HEK293 (cell line): ENCODE measurements around the gene TTC31.

Experiments
- CTCF ChIA-PET: fragments of 350-600 bp; formaldehyde crosslinking; extraction: SDS; loops from one replicate; lab custom pipeline; 2021; ENCODE audit warnings: antibody characterized with exemption; lab: Yijun Ruan, JAX
- POLR2A ChIA-PET: fragments of 300-600 bp; formaldehyde crosslinking; extraction: SDS; loops from one replicate; lab custom pipeline; 2020; ENCODE audit warnings: antibody characterized with exemption, inconsistent platforms; lab: Yijun Ruan, JAX
- H3K27ac ChIP-seq: fragments of 200-500 bp; sonication (Bioruptor generic); 2 replicates; pipeline ENCODE4 v1.5.1; 2014; ENCODE audit warnings: low read depth, low read length, control low read depth, inconsistent platforms; ENCODE audit errors: extremely low read depth
- H3K36me3 ChIP-seq, 2 experiments: fragments of 200-500 bp in 1 of 2; sonication (Bioruptor generic) in 1 of 2; 1 replicate in 1 of 2; 2 replicates in 1 of 2; pipeline ENCODE4 v1.5.1; 2014 to 2017; ENCODE audit warnings: inconsistent platforms in 2 of 2, low read length in 2 of 2; ENCODE audit not compliant: control insufficient read depth in 2 of 2, insufficient read depth in 1 of 2
- H3K4me1 ChIP-seq: fragments of 200-500 bp; sonication (Bioruptor generic); 2 replicates; pipeline ENCODE4 v1.5.1; 2014; ENCODE audit warnings: mild to moderate bottlenecking, low read length, inconsistent platforms; ENCODE audit not compliant: control insufficient read depth, insufficient read depth
- H3K4me3 ChIP-seq: 2 replicates; pipeline ENCODE4 v1.5.1; 2011; ENCODE audit warnings: low read depth, mild to moderate bottlenecking, control low read depth, low read length, moderate library complexity
- H3K9me3 ChIP-seq: fragments of 200-500 bp; sonication (Bioruptor generic); 2 replicates; pipeline ENCODE4 v1.5.1; 2014; ENCODE audit warnings: low read depth, low read length, inconsistent platforms; ENCODE audit not compliant: control insufficient read depth, insufficient read depth
- BCL11B ChIP-seq: fragments of 450-650 bp; formaldehyde crosslinking; IDR thresholded peaks from 2 replicates; pipeline ENCODE4 v1.5.1; 2016; ENCODE audit warnings: low read depth, missing biosample characterization, missing genetic modification characterization
- GLIS1 ChIP-seq: fragments of 450-650 bp; formaldehyde crosslinking; IDR thresholded peaks from 2 replicates; pipeline ENCODE4 v1.5.1; 2016; ENCODE audit warnings: missing biosample characterization, missing genetic modification characterization
- GLIS2 ChIP-seq: fragments of 450-650 bp; formaldehyde crosslinking; IDR thresholded peaks from 2 replicates; pipeline ENCODE4 v1.5.1; 2016; ENCODE audit warnings: missing biosample characterization, missing genetic modification characterization
- KLF7 ChIP-seq: fragments of 450-650 bp; formaldehyde crosslinking; IDR thresholded peaks from 2 replicates; pipeline ENCODE4 v1.5.1; 2016; ENCODE audit warnings: missing biosample characterization, missing genetic modification characterization, borderline replicate concordance
- SP2 ChIP-seq: fragments of 450-650 bp; formaldehyde crosslinking; IDR thresholded peaks from 2 replicates; pipeline ENCODE4 v1.5.1; 2016; ENCODE audit warnings: missing biosample characterization, missing genetic modification characterization
- ZEB2 ChIP-seq: fragments of 450-650 bp; formaldehyde crosslinking; IDR thresholded peaks from 2 replicates; pipeline ENCODE4 v1.5.1; 2016; ENCODE audit warnings: missing biosample characterization, missing genetic modification characterization
- ZNF114 ChIP-seq: fragments of 450-650 bp; formaldehyde crosslinking; IDR thresholded peaks from 2 replicates; pipeline ENCODE4 v1.5.0; 2017; ENCODE audit warnings: missing biosample characterization, missing genetic modification characterization
- ZNF157 ChIP-seq: fragments of 450-650 bp; formaldehyde crosslinking; IDR thresholded peaks from 2 replicates; pipeline ENCODE4 v1.5.1; 2016; ENCODE audit warnings: missing biosample characterization, missing genetic modification characterization
- ZNF335 ChIP-seq: fragments of 450-650 bp; formaldehyde crosslinking; conservative IDR thresholded peaks from 2 replicates; pipeline ENCODE4 v1.5.1; 2016; ENCODE audit warnings: missing biosample characterization, missing genetic modification characterization
- ZNF366 ChIP-seq: fragments of 450-650 bp; formaldehyde crosslinking; conservative IDR thresholded peaks from 2 replicates; pipeline ENCODE4 v1.5.1; 2016; ENCODE audit warnings: missing biosample characterization, missing genetic modification characterization
- ZNF501 ChIP-seq: fragments of 450-650 bp; formaldehyde crosslinking; IDR thresholded peaks from 2 replicates; pipeline ENCODE4 v1.5.1; 2016; ENCODE audit warnings: missing biosample characterization, missing genetic modification characterization
- ZNF600 ChIP-seq: fragments of 450-650 bp; formaldehyde crosslinking; IDR thresholded peaks from 2 replicates; pipeline ENCODE4 v1.5.1; 2016; ENCODE audit warnings: missing biosample characterization, missing genetic modification characterization
- TF ChIP-seq, protein P1 (sequence below): fragments of 450-650 bp; formaldehyde crosslinking; IDR thresholded peaks from 2 replicates; pipeline ENCODE4 v1.5.1; 2016; ENCODE audit warnings: missing biosample characterization, missing genetic modification characterization
- TF ChIP-seq, protein P2 (sequence below): fragments of 450-650 bp; formaldehyde crosslinking; IDR thresholded peaks from 2 replicates; pipeline ENCODE4 v1.5.1; 2016; ENCODE audit warnings: missing biosample characterization, missing genetic modification characterization
- TF ChIP-seq, protein P3 (sequence below): fragments of 450-650 bp; formaldehyde crosslinking; conservative IDR thresholded peaks from 2 replicates; pipeline ENCODE4 v1.5.1; 2016; ENCODE audit warnings: low read depth, missing biosample characterization, missing genetic modification characterization
- TF ChIP-seq, protein P4 (sequence below): IDR thresholded peaks from 2 replicates; pipeline ENCODE4 v1.6.1; 2011; ENCODE audit warnings: mild to moderate bottlenecking, low read depth, low read length, borderline replicate concordance
- TF ChIP-seq, protein P5 (sequence below): fragments of 450-650 bp; formaldehyde crosslinking; IDR thresholded peaks from 2 replicates; pipeline ENCODE4 v1.5.1; 2016; ENCODE audit warnings: missing biosample characterization, missing genetic modification characterization
- TF ChIP-seq, protein P6 (sequence below): fragments of 450-650 bp; formaldehyde crosslinking; IDR thresholded peaks from 2 replicates; pipeline ENCODE4 v1.5.1; 2016; ENCODE audit warnings: missing biosample characterization, missing genetic modification characterization

TTC31 gene

DNA sequence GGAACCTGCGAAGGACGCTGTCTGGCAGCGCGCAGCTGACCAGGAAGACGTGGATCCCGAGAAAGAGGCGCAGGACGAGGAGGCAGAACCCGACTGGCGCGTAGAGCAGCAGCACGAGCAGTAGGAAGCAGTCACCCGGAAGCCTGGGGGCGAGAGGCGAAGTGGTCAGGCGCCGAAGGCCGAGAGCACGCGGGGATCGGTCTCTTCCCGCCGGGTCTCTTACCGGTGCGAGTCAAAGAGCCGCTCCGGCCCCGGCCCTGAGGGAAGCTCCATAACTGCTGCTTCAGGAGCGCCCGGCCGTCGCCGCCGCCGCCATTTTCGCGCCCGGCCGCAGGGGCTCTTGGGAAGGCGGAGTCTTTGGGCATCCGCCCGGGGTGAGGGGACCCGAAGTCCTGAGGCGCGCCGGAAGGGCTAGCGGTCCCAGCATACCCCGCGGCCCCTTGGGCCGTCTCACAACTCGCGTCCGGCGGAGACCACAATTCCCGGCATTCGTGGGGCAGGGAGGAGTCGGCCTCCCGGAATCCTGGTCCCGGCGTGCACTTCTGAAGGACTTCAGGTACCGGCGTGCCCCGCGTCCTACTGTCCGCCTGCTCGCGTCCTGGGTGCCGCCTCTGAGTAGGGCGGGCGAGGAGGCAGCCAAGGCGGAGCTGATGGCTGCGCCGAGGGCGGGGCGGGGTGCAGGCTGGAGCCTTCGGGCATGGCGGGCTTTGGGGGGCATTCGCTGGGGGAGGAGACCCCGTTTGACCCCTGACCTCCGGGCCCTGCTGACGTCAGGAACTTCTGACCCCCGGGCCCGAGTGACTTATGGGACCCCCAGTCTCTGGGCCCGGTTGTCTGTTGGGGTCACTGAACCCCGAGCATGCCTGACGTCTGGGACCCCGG is 46.7 kb downstream of the TTC31 start, which contains the start of the genes AUP1 and HTRA2:
TSS of gene AUP1 (minus strand) at position 350 of the 882 bp plus-strand sequence. CDS start at position 273, 77 bp downstream.
TSS of gene HTRA2 (plus strand) at position 577 of the 882 bp plus-strand sequence. CDS start at position 651, 74 bp downstream.
- Histone ChIP-seq H3K4me3 (peak within 1 kb of the TSS; percentile 57), H3K27ac (peak within 1 kb of the TSS; percentile 72), H3K9me3 (no peaks in the 10 kb centered on the region), H3K36me3 (peaks cover 7 to 74% of the 10 kb centered on the region in 2 experiments; a peak in 1 of 3 replicates), H3K4me1 (no peaks in the 10 kb centered on the region; the same call in 1 of the 2 replicates)
- ChIA-PET CTCF (interaction anchor here (0.8 to 1.5 kb wide), 6 partner anchors 20 to 1015 kb away, joined by 3 to 11 read pairs (median 3); partner anchors contain the start of genes CCDC142 and TTC31), POLR2A (interaction anchor here (0.6 to 2.4 kb wide), 18 partner anchors 8 to 305 kb away, joined by 3 to 18 read pairs (median 6); partner anchors contain the start of genes CCDC142, MRPL53, PCGF1 and TLX2)
- TF ChIP-seq, protein P1, sequence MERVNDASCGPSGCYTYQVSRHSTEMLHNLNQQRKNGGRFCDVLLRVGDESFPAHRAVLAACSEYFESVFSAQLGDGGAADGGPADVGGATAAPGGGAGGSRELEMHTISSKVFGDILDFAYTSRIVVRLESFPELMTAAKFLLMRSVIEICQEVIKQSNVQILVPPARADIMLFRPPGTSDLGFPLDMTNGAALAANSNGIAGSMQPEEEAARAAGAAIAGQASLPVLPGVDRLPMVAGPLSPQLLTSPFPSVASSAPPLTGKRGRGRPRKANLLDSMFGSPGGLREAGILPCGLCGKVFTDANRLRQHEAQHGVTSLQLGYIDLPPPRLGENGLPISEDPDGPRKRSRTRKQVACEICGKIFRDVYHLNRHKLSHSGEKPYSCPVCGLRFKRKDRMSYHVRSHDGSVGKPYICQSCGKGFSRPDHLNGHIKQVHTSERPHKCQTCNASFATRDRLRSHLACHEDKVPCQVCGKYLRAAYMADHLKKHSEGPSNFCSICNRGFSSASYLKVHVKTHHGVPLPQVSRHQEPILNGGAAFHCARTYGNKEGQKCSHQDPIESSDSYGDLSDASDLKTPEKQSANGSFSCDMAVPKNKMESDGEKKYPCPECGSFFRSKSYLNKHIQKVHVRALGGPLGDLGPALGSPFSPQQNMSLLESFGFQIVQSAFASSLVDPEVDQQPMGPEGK (tag by site-specific recombination), result peak; percentile 61
- TF ChIP-seq ZNF157 (tag by site-specific recombination) (no peak), GLIS2 (tag by site-specific recombination) (peak; percentile 46; the same call in 1 of the 2 replicates), ZNF501 (tag by site-specific recombination) (peak; percentile 86), ZNF600 (peak; percentile 88), BCL11B (peak; percentile 69; the same call in 1 of the 2 replicates), ZNF366 (tag by site-specific recombination) (no peak), ZNF114 (tag by site-specific recombination) (no peak), KLF7 (peak; percentile 8; the same call in 1 of the 2 replicates), ZEB2 (tag by site-specific recombination) (peak; percentile 74), SP2 (tag by site-specific recombination) (peak; percentile 92), GLIS1 (tag by site-specific recombination) (peak; percentile 53), ZNF335 (tag by site-specific recombination) (peak; percentile 88)
- TF ChIP-seq, protein P2, sequence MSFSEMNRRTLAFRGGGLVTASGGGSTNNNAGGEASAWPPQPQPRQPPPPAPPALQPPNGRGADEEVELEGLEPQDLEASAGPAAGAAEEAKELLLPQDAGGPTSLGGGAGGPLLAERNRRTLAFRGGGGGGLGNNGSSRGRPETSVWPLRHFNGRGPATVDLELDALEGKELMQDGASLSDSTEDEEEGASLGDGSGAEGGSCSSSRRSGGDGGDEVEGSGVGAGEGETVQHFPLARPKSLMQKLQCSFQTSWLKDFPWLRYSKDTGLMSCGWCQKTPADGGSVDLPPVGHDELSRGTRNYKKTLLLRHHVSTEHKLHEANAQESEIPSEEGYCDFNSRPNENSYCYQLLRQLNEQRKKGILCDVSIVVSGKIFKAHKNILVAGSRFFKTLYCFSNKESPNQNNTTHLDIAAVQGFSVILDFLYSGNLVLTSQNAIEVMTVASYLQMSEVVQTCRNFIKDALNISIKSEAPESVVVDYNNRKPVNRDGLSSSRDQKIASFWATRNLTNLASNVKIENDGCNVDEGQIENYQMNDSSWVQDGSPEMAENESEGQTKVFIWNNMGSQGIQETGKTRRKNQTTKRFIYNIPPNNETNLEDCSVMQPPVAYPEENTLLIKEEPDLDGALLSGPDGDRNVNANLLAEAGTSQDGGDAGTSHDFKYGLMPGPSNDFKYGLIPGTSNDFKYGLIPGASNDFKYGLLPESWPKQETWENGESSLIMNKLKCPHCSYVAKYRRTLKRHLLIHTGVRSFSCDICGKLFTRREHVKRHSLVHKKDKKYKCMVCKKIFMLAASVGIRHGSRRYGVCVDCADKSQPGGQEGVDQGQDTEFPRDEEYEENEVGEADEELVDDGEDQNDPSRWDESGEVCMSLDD (tag by site-specific recombination), result peak; percentile 95
- TF ChIP-seq, protein P3, sequence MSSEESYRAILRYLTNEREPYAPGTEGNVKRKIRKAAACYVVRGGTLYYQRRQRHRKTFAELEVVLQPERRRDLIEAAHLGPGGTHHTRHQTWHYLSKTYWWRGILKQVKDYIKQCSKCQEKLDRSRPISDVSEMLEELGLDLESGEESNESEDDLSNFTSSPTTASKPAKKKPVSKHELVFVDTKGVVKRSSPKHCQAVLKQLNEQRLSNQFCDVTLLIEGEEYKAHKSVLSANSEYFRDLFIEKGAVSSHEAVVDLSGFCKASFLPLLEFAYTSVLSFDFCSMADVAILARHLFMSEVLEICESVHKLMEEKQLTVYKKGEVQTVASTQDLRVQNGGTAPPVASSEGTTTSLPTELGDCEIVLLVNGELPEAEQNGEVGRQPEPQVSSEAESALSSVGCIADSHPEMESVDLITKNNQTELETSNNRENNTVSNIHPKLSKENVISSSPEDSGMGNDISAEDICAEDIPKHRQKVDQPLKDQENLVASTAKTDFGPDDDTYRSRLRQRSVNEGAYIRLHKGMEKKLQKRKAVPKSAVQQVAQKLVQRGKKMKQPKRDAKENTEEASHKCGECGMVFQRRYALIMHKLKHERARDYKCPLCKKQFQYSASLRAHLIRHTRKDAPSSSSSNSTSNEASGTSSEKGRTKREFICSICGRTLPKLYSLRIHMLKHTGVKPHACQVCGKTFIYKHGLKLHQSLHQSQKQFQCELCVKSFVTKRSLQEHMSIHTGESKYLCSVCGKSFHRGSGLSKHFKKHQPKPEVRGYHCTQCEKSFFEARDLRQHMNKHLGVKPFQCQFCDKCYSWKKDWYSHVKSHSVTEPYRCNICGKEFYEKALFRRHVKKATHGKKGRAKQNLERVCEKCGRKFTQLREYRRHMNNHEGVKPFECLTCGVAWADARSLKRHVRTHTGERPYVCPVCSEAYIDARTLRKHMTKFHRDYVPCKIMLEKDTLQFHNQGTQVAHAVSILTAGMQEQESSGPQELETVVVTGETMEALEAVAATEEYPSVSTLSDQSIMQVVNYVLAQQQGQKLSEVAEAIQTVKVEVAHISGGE (tag by site-specific recombination), result peak; percentile 96
- TF ChIP-seq, protein P4, sequence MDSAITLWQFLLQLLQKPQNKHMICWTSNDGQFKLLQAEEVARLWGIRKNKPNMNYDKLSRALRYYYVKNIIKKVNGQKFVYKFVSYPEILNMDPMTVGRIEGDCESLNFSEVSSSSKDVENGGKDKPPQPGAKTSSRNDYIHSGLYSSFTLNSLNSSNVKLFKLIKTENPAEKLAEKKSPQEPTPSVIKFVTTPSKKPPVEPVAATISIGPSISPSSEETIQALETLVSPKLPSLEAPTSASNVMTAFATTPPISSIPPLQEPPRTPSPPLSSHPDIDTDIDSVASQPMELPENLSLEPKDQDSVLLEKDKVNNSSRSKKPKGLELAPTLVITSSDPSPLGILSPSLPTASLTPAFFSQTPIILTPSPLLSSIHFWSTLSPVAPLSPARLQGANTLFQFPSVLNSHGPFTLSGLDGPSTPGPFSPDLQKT, result peak; percentile 67; the same call in 1 of the 2 replicates
- TF ChIP-seq, protein P5, sequence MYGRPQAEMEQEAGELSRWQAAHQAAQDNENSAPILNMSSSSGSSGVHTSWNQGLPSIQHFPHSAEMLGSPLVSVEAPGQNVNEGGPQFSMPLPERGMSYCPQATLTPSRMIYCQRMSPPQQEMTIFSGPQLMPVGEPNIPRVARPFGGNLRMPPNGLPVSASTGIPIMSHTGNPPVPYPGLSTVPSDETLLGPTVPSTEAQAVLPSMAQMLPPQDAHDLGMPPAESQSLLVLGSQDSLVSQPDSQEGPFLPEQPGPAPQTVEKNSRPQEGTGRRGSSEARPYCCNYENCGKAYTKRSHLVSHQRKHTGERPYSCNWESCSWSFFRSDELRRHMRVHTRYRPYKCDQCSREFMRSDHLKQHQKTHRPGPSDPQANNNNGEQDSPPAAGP (tag by site-specific recombination), result peak; percentile 54
- TF ChIP-seq, protein P6, sequence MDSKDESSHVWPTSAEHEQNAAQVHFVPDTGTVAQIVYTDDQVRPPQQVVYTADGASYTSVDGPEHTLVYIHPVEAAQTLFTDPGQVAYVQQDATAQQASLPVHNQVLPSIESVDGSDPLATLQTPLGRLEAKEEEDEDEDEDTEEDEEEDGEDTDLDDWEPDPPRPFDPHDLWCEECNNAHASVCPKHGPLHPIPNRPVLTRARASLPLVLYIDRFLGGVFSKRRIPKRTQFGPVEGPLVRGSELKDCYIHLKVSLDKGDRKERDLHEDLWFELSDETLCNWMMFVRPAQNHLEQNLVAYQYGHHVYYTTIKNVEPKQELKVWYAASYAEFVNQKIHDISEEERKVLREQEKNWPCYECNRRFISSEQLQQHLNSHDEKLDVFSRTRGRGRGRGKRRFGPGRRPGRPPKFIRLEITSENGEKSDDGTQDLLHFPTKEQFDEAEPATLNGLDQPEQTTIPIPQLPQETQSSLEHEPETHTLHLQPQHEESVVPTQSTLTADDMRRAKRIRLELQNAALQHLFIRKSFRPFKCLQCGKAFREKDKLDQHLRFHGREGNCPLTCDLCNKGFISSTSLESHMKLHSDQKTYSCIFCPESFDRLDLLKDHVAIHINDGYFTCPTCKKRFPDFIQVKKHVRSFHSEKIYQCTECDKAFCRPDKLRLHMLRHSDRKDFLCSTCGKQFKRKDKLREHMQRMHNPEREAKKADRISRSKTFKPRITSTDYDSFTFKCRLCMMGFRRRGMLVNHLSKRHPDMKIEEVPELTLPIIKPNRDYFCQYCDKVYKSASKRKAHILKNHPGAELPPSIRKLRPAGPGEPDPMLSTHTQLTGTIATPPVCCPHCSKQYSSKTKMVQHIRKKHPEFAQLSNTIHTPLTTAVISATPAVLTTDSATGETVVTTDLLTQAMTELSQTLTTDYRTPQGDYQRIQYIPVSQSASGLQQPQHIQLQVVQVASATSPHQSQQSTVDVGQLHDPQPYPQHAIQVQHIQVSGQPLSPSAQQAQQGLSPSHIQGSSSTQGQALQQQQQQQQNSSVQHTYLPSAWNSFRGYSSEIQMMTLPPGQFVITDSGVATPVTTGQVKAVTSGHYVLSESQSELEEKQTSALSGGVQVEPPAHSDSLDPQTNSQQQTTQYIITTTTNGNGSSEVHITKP (tag by site-specific recombination), result peak; percentile 86
